Tibial nerve (tissue), 4 donors: Measurements from ENCODE around the gene FBXO21. TPM values are rescaled to one million over a fixed set of nuclear protein-coding genes. Genes with fewer than 3 reads are reported as not detected.

Source experiments
- DNase-seq, 2 donors: peaks; one replicate each; pipeline ENCODE4 v3.0.0-alpha.2; 2019; ENCODE audit warnings: low spot score in 2 of 2
- H3K27ac ChIP-seq, 4 donors: fragments of 200-600 bp; sonication (generic) in 3 of 4; one replicate each; pipeline ENCODE4 v1.5.1; 2017 to 2019; ENCODE audit warnings: mild to moderate bottlenecking in 1 of 4
- H3K27me3 ChIP-seq, 2 donors: fragments of 200-600 bp; sonication (generic) in 1 of 2; one replicate each; pipeline versions ENCODE4 v1.5.1 to v1.6.0; 2017 to 2019
- H3K36me3 ChIP-seq, 3 donors: fragments of 200-600 bp; sonication (generic); one replicate each; pipeline ENCODE4 v1.5.1; 2018 to 2019
- H3K4me1 ChIP-seq, 4 donors: fragments of 200-600 bp; sonication (generic) in 3 of 4; one replicate each; pipeline ENCODE4 v1.5.1; 2017 to 2019
- H3K4me3 ChIP-seq, 4 donors: fragments of 200-600 bp; sonication (generic) in 3 of 4; one replicate each; pipeline ENCODE4 v1.5.1; 2017 to 2019; ENCODE audit warnings: mild to moderate bottlenecking in 1 of 4, moderate library complexity in 1 of 4
- H3K9me3 ChIP-seq, 4 donors: fragments of 200-600 bp; sonication (generic) in 3 of 4; one replicate each; pipeline ENCODE4 v1.5.1; 2017 to 2019
- CTCF ChIP-seq, 5 experiments: fragments of 200-600 bp in 3 of 5; fragments of 450-650 bp in 2 of 5; sonication (generic) in 3 of 5; IDR thresholded peaks; one replicate each; pipeline ENCODE4 v1.5.1; 2016 to 2019; ENCODE audit warnings: antibody characterized with exemption in 5 of 5, mild to moderate bottlenecking in 3 of 5, moderate library complexity in 2 of 5
- EP300 ChIP-seq, 2 donors: sonication (generic); formaldehyde crosslinking; IDR thresholded peaks; one replicate each; pipeline ENCODE4 v1.6.1; 2017; ENCODE audit warnings: antibody characterized with exemption in 2 of 2, mild to moderate bottlenecking in 1 of 2
- POLR2A ChIP-seq, 2 donors: fragments of 450-650 bp; IDR thresholded peaks; one replicate each; pipeline ENCODE4 v1.6.1; 2017; ENCODE audit warnings: antibody characterized with exemption in 2 of 2, mild to moderate bottlenecking in 2 of 2, moderate library complexity in 2 of 2
- WGBS, 2 donors: methylation state at CpG; one replicate each; pipeline ENCODE4 v1.1.5; 2018; 5-methylcytosine and 5-hydroxymethylcytosine counted together
- total RNA-seq, 4 donors: library from RNA; depleted of rRNA; stranded (reverse); fragments of >200 nt; gene quantifications; one replicate each; pipeline ENCODE4 v1.1.0, GENCODE V29; 2016

FBXO21 gene
- total RNA-seq, 4 donors from 2014 or later, result 56.1 to 154 (median 84.6) TPM

GRCh38 chr12:117158096-117158495, 32.2 kb downstream of the FBXO21 start:
- Histone ChIP-seq H3K4me1 (no peaks in the 10 kb centered on the region), H3K27me3 (no peaks in the 10 kb centered on the region), H3K27ac (no peak overlapping the region), H3K9me3 (no peaks in the 10 kb centered on the region), H3K4me3 (no peak overlapping the region), H3K36me3 (peaks cover 2 to 100% (median 27%) of the 10 kb centered on the region in 3 donors)
- DNase-seq, result no peak
- 91 to 97% methylated on average over 11 of the region's 11 CpGs for WGBS, 2 donors
- TF ChIP-seq CTCF (IDR thresholded peaks at IDR 0.05), result no peak
- TF ChIP-seq POLR2A (IDR thresholded peaks at IDR 0.05), result no peak
- TF ChIP-seq EP300 (IDR thresholded peaks at IDR 0.05), result no peak

- peaks cover 2 to 78% (median 13%) of the 10 kb centered on the region in 3 donors for H3K36me3 ChIP-seq
Observed at GRCh38 chr12:117155278-117156060, 34.8 kb downstream of the FBXO21 start.

GRCh38 chr12:117152793-117153775, 37.2 kb downstream of the FBXO21 start:
- peaks cover under 1 to 72% (median 13%) of the 10 kb centered on the region in 3 donors for H3K36me3 ChIP-seq
- H3K9me3 ChIP-seq, result no peaks in the 10 kb centered on the region
- H3K4me3 ChIP-seq, result no peak overlapping the region
- TF ChIP-seq POLR2A (IDR thresholded peaks at IDR 0.05) (no peak), EP300 (IDR thresholded peaks at IDR 0.05) (no peak), CTCF (IDR thresholded peaks at IDR 0.05) (no peak)
- H3K27me3 ChIP-seq, result no peaks in the 10 kb centered on the region
- DNase-seq, result no peak
- H3K27ac ChIP-seq, result no peak overlapping the region
- H3K4me1 ChIP-seq, result peaks cover 0 to 11% (median 3%) of the 10 kb centered on the region in 4 donors
- 78 to 84% methylated on average over 27 of the region's 27 CpGs for WGBS, 2 donors

More at GRCh38 chr12:117155278-117156060, 34.8 kb downstream of the FBXO21 start:
- no peak overlapping the region for H3K27ac ChIP-seq
- H3K9me3 ChIP-seq, result no peaks in the 10 kb centered on the region
- DNase-seq, result no peak
- peaks cover 0 to 11% (median 3%) of the 10 kb centered on the region in 4 donors for H3K4me1 ChIP-seq
- H3K4me3 ChIP-seq, result no peak overlapping the region
- 87 to 89% methylated on average over 40 to 45 of the region's 47 CpGs for WGBS, 2 donors
- TF ChIP-seq CTCF (IDR thresholded peaks at IDR 0.05) (peak; percentile 51 to 60 (median 55)), POLR2A (IDR thresholded peaks at IDR 0.05) (no peak), EP300 (IDR thresholded peaks at IDR 0.05) (no peak)
- H3K27me3 ChIP-seq, result no peaks in the 10 kb centered on the region

GRCh38 chr12:117151403-117152031, 38.8 kb downstream of the FBXO21 start:
- Histone ChIP-seq H3K36me3 (peaks cover 0 to 66% (median 13%) of the 10 kb centered on the region in 3 donors), H3K4me3 (no peak overlapping the region), H3K27ac (no peak overlapping the region), H3K9me3 (no peaks in the 10 kb centered on the region), H3K4me1 (peaks cover 0 to 11% (median 3%) of the 10 kb centered on the region in 4 donors), H3K27me3 (no peaks in the 10 kb centered on the region)
- 42 to 43% methylated on average over 5 of the region's 5 CpGs for WGBS, 2 donors
- no peak for TF ChIP-seq EP300 (IDR thresholded peaks at IDR 0.05)
- no peak for DNase-seq

GRCh38 chr12:117149431-117149830, 40.8 kb downstream of the FBXO21 start:
- Histone ChIP-seq H3K36me3 (peaks cover 0 to 65% (median 4%) of the 10 kb centered on the region in 3 donors), H3K4me3 (no peak overlapping the region), H3K27ac (no peak overlapping the region), H3K9me3 (no peaks in the 10 kb centered on the region), H3K4me1 (peaks cover 0 to 11% (median 3%) of the 10 kb centered on the region in 4 donors), H3K27me3 (no peaks in the 10 kb centered on the region)
- no peak for TF ChIP-seq POLR2A (IDR thresholded peaks at IDR 0.05)
- TF ChIP-seq CTCF (IDR thresholded peaks at IDR 0.05), result no peak
- no peak for TF ChIP-seq EP300 (IDR thresholded peaks at IDR 0.05)
- WGBS, 2 donors, result 90 to 91% methylated on average over 7 of the region's 7 CpGs
- no peak for DNase-seq
